ENCODE results near the gene PLEKHG4. TPM values are rescaled to one million over a fixed set of nuclear protein-coding genes. Genes with fewer than 3 reads are reported as not detected.
A peak's percentile ranks its signal among the peaks of the same experiment; 100 is the strongest.

Gene PLEKHG4
- total RNA-seq, 2 experiments from 2014 or later: 17.3 to 20.8 TPM

DNA sequence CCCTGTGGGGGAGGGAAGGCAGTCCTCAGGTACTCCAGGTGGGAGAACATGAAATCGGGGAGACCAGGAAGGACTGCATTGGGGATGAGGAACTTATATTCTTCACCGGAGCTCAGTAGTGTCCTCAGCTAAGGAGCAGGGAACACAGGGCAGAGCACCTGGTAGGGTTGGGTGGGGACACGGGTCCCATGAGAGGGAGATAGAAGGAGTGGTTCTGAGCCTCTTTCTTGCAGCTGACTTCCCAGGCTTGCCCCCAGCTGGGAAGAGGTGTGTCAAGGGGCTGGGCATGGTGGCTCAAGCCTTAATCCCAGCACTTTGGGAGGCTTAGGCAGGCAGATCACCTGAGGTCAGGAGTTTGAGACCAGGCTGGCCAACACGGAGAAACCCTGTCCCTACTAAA lies 34.1 kb upstream of the PLEKHG4 start:
- no peaks in the 10 kb centered on the region for H3K9me3 Mint-ChIP-seq
- H3K27me3 Mint-ChIP-seq: no peaks in the 10 kb centered on the region
- ATAC-seq (no peak), DNase-seq (no peak)
- peak overlapping the region; percentile 89 for H3K4me3 Mint-ChIP-seq
- peaks cover 52% of the 10 kb centered on the region for H3K4me1 Mint-ChIP-seq (ENCODE audit: low read depth)
- intact Hi-C loops (cut with micrococcal nuclease): loop anchor here (2.0 kb wide), 1 partner anchor 52 kb away; the partner anchor contains the start of gene E2F4
- peaks cover 2% of the 10 kb centered on the region for H3K36me3 Mint-ChIP-seq (ENCODE audit: low read depth)
- TF ChIP-seq, protein P1, sequence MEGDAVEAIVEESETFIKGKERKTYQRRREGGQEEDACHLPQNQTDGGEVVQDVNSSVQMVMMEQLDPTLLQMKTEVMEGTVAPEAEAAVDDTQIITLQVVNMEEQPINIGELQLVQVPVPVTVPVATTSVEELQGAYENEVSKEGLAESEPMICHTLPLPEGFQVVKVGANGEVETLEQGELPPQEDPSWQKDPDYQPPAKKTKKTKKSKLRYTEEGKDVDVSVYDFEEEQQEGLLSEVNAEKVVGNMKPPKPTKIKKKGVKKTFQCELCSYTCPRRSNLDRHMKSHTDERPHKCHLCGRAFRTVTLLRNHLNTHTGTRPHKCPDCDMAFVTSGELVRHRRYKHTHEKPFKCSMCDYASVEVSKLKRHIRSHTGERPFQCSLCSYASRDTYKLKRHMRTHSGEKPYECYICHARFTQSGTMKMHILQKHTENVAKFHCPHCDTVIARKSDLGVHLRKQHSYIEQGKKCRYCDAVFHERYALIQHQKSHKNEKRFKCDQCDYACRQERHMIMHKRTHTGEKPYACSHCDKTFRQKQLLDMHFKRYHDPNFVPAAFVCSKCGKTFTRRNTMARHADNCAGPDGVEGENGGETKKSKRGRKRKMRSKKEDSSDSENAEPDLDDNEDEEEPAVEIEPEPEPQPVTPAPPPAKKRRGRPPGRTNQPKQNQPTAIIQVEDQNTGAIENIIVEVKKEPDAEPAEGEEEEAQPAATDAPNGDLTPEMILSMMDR (IDR thresholded peaks at IDR 0.05): no peak
- POLR2A ChIA-PET: interaction anchor here (0.6 to 10.0 kb wide), 6 partner anchors 15 to 83 kb away, joined by 3 to 123 read pairs (median 4); partner anchors contain the start of gene TMEM208
- peak overlapping the region; percentile 87 for H3K27ac Mint-ChIP-seq
- CTCF ChIA-PET: interaction anchor here (1.0 to 2.6 kb wide), 8 partner anchors 18 to 236 kb away, joined by 3 to 13 read pairs (median 4); partner anchors contain the start of genes ATP6V0D1, PLEKHG4 and TMEM208

DNA sequence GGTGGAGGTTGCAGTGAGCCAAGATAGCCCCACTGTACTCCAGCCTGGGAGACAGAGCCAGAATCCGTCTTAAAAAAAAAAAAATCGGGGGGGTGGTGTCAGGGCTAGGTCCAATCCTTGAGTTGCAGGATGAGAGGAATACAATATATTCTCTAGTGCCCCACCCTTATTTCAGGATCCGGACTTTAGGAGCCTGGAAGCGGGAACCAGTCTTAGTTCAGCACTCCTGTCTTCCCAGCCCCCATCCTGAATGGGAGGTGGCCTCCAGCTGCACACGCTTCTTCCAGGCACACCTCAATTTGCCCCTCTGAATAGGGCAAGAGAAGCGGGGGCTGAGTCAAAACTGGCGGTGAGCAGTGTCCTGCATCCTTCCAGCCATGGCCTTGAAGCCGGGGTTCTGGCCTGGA lies 33.7 kb upstream of the PLEKHG4 start:
- peaks cover 54% of the 10 kb centered on the region for H3K4me1 Mint-ChIP-seq (ENCODE audit: low read depth)
- ChIA-PET CTCF (interaction anchor here (0.7 to 1.9 kb wide), 6 partner anchors 18 to 91 kb away, joined by 3 to 9 read pairs (median 6); partner anchors contain the start of genes E2F4 and TMEM208), POLR2A (interaction anchor here (1.9 to 10.0 kb wide), 2 partner anchors 8 to 15 kb away, joined by 8 to 123 read pairs; partner anchors contain the start of gene TMEM208)
- no peaks in the 10 kb centered on the region for H3K9me3 Mint-ChIP-seq
- ATAC-seq: no peak
- intact Hi-C loops (cut with micrococcal nuclease): loop anchor here (2.0 kb wide), 1 partner anchor 53 kb away; the partner anchor contains the start of gene E2F4
- peak overlapping the region; percentile 87 for H3K27ac Mint-ChIP-seq
- peak overlapping the region; percentile 89 for H3K4me3 Mint-ChIP-seq
- TF ChIP-seq, protein P1 (IDR thresholded peaks at IDR 0.05): no peak
- no peaks in the 10 kb centered on the region for H3K27me3 Mint-ChIP-seq
- DNase-seq: no peak
- H3K36me3 Mint-ChIP-seq (ENCODE audit: low read depth): peaks cover 2% of the 10 kb centered on the region

DNA sequence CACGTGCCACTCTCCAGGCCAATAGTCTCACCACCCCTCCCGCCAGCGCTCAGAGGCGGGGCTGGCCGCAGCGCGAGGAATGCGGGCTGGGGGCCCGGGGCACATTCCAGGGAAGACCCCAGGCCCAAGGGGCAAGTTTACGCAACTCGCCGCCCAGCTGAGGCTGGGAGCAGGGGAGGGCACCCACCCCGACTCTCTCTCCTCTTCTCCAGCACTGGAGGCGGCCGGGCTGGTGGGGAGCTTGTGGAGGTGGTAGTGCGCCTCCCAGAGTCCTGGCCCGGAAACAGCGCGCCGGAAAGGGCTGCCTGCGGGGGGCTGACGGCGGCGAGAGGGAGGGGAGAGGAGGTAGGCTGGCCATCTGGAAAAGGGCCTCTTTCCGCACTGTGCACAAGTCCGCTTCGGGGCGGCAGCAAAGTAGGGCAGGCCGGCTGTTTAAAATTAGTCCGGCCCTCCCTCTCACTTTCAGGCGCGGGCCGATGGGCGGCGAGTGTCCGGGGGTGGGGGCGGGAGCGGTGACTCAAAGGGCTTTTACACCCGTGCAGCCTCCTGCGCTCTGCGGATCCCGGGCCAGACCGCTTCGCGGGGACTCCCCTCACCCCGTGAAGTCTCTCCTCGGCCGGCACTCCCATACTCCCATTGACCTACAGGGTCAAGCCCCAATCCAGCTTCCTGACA lies 33.1 kb upstream of the PLEKHG4 start:
- Mint-ChIP-seq H3K27ac (peak overlapping the region; percentile 89), H3K27me3 (no peaks in the 10 kb centered on the region), H3K36me3 (ENCODE audit: low read depth) (peaks cover 2% of the 10 kb centered on the region), H3K4me1 (ENCODE audit: low read depth) (peaks cover 52% of the 10 kb centered on the region), H3K4me3 (peak overlapping the region; percentile 89), H3K9me3 (no peaks in the 10 kb centered on the region)
- CTCF ChIA-PET: interaction anchor here (0.7 to 1.9 kb wide), 6 partner anchors 19 to 91 kb away, joined by 3 to 9 read pairs (median 6); partner anchors contain the start of genes E2F4 and TMEM208
- TF ChIP-seq, protein P1 (IDR thresholded peaks at IDR 0.05): peak; percentile 49
- peak; percentile 15 for ATAC-seq
- peak; percentile 81 for DNase-seq
- intact Hi-C loops (cut with micrococcal nuclease): no loop called here
- POLR2A ChIA-PET: interaction anchor here (1.9 to 10.0 kb wide), 2 partner anchors 9 to 16 kb away, joined by 8 to 123 read pairs; partner anchors contain the start of gene TMEM208

DNA sequence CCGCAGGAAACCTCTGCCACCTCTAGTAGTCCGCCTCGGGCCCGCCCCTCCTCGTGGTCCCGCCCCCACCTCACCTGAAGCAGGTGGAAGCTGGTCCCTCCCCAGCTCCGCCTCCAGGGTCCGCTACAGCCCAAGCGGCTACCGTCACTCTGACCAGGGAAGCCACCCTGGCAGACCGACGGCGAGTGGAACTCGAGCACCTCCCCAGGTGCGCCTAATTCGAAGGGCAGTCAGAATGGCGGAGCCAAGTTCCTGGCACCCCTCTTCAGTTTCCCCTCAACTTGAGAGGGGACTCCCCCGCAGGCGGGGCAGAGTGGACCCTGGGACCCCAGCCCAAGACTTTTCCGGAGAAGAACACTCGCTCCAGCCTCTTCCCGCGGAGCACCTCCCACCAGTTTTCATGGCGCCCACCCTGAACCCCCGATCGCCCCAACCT lies 32.6 kb upstream of the PLEKHG4 start:
- TF ChIP-seq, protein P1 (IDR thresholded peaks at IDR 0.05): no peak
- DNase-seq: no peak
- intact Hi-C loops (cut with micrococcal nuclease): no loop called here
- CTCF ChIA-PET: interaction anchor here (0.8 to 1.9 kb wide), 5 partner anchors 8 to 61 kb away, joined by 3 to 6 read pairs (median 5); partner anchors contain the start of gene E2F4
- POLR2A ChIA-PET: interaction anchor here (1.2 to 10.0 kb wide), 3 partner anchors 9 to 23 kb away, joined by 3 to 123 read pairs (median 8); partner anchors contain the start of gene TMEM208
- H3K27ac Mint-ChIP-seq: peak overlapping the region; percentile 89
- ATAC-seq: peak; percentile 0
- peak overlapping the region; percentile 89 for H3K4me3 Mint-ChIP-seq
- H3K36me3 Mint-ChIP-seq (ENCODE audit: low read depth): peaks cover 2% of the 10 kb centered on the region
- peaks cover 48% of the 10 kb centered on the region for H3K4me1 Mint-ChIP-seq (ENCODE audit: low read depth)
- H3K27me3 Mint-ChIP-seq: no peaks in the 10 kb centered on the region
- H3K9me3 Mint-ChIP-seq: no peaks in the 10 kb centered on the region

Measured in activated CD8-positive, alpha-beta T cell treated with anti-CD3 and anti-CD28 coated beads for 36 hours (primary cell).